ENCODE measurements around the gene UNC45A.

GRCh38 chr15:90893175-90894090 is 41.7 kb upstream of the UNC45A start:
- no peak for TF ChIP-seq EZH2 (IDR thresholded peaks at IDR 0.05; ENCODE audit: insufficient read depth, poor library complexity, severe bottlenecking)
- no peak for TF ChIP-seq EZH2phosphoT487 (IDR thresholded peaks at IDR 0.05; ENCODE audit: insufficient read depth, low read depth)
